GM18505 (cell line): ENCODE results near the gene INSYN2A.

ENCODE experiments used
- ATAC-seq: cut with Tn5 transposase; IDR thresholded peaks from one replicate; pipeline ENCODE4 v1.9.1; 2021; ENCODE audit not compliant: unreplicated experiment
- POLR2A ChIP-seq: IDR thresholded peaks from 4 replicates; pipeline ENCODE4 v1.6.1; 2011; ENCODE audit warnings: borderline replicate concordance; ENCODE audit not compliant: insufficient read depth, insufficient read length; ENCODE audit errors: extremely low read depth

Gene INSYN2A

GRCh38 chr10:127157089-127157488, 39.3 kb downstream of the INSYN2A start:
- TF ChIP-seq POLR2A = no peak
- ATAC-seq = no peak

GRCh38 chr10:127154831-127155620, 41.4 kb downstream of the INSYN2A start:
- TF ChIP-seq POLR2A = no peak
- ATAC-seq = no peak

GRCh38 chr10:127153181-127153580, 43.2 kb downstream of the INSYN2A start:
- ATAC-seq = no peak
- TF ChIP-seq POLR2A = no peak

- no peak for ATAC-seq
- TF ChIP-seq POLR2A = no peak
Measured at GRCh38 chr10:127151981-127152699, 44.3 kb downstream of the INSYN2A start.

GRCh38 chr10:127151541-127151940, 44.9 kb downstream of the INSYN2A start:
- ATAC-seq = no peak
- no peak for TF ChIP-seq POLR2A

GRCh38 chr10:127150136-127150535, 46.3 kb downstream of the INSYN2A start:
- no peak for TF ChIP-seq POLR2A
- ATAC-seq = no peak

GRCh38 chr10:127149501-127150081, 46.8 kb downstream of the INSYN2A start:
- ATAC-seq = no peak
- TF ChIP-seq POLR2A = no peak

- no peak for ATAC-seq
- no peak for TF ChIP-seq POLR2A
Measured at GRCh38 chr10:127148933-127149220, 47.5 kb downstream of the INSYN2A start.

- ATAC-seq = no peak
- no peak for TF ChIP-seq POLR2A
Measured at GRCh38 chr10:127148066-127148932, 48.1 kb downstream of the INSYN2A start.

GRCh38 chr10:127146661-127147060, 49.7 kb downstream of the INSYN2A start:
- TF ChIP-seq POLR2A = no peak

More at GRCh38 chr10:127146661-127147060, 49.7 kb downstream of the INSYN2A start:
- ATAC-seq = no peak
